ENCODE data around the gene PIKFYVE.
"Not testable (repeated sequence)": the region's sequence is repeated elsewhere in the genome, so short reads cannot be mapped to it uniquely, and the experiment has no call there.

Gene PIKFYVE

GRCh38 chr2:208253600-208254117, 12.4 kb upstream of the PIKFYVE start:
- Histone ChIP-seq H3K27ac (peak overlapping the region; percentile 15), H3K4me3 (ENCODE audit: low read depth, low read length) (peak overlapping the region; percentile 96), H3K36me3 (replicated peaks) (peaks cover 11% of the 10 kb centered on the region), H3K27me3 (replicated peaks) (no peaks in the 10 kb centered on the region)
- in situ Hi-C loops (cut with HindIII; ENCODE audit: low pct_ligation_motif_present, low sequenced_read_pairs), result no loop called here
- TF ChIP-seq, protein P1, sequence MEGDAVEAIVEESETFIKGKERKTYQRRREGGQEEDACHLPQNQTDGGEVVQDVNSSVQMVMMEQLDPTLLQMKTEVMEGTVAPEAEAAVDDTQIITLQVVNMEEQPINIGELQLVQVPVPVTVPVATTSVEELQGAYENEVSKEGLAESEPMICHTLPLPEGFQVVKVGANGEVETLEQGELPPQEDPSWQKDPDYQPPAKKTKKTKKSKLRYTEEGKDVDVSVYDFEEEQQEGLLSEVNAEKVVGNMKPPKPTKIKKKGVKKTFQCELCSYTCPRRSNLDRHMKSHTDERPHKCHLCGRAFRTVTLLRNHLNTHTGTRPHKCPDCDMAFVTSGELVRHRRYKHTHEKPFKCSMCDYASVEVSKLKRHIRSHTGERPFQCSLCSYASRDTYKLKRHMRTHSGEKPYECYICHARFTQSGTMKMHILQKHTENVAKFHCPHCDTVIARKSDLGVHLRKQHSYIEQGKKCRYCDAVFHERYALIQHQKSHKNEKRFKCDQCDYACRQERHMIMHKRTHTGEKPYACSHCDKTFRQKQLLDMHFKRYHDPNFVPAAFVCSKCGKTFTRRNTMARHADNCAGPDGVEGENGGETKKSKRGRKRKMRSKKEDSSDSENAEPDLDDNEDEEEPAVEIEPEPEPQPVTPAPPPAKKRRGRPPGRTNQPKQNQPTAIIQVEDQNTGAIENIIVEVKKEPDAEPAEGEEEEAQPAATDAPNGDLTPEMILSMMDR (IDR thresholded peaks at IDR 0.05; ENCODE audit: low read depth, low read length, missing control alignments), result no peak
- DNase-seq, result no peak

DNA sequence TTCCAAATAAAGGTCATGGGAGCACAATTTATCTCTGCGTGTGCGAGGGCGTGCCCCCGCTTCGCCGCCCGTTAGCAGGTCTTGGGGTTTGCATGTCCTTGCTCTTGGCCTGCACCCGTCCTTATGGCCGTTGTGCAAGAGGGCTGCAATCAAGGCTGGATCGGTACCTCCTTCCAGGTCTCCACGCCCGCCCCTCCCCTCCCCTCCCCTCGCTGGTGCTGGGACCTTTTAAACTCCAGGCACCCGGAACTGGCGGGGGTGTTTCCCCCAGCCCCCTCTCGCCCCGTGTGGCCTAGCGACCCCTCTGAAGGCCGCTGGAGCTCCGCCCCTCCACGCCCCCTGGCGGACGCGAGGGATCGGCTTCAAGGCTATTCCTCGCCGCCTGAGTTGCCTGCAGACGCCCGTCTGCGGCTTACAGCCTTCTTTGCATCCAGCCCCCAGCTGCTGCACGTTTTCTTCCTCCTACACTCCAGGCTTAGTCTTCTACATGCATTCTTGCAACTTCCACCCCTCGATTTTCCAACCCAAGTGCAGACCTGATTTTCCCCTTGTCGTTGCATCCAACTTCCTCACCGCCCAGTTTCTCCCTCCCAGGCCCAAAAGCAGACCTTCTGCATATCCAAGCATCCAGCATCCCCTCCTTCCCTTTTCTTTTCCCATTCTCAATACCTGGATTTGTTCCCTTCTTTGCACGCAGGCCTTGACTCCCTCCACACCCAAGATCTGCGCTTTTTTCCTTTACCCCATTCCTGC, 11.8 kb upstream of the PIKFYVE start:
- peak; percentile 64 for DNase-seq
- H3K27ac ChIP-seq, result peak overlapping the region; percentile 15
- TF ChIP-seq, protein P1 (IDR thresholded peaks at IDR 0.05; ENCODE audit: low read depth, low read length, missing control alignments), result peak; percentile 93
- no peaks in the 10 kb centered on the region for H3K27me3 ChIP-seq (replicated peaks)
- peak overlapping the region; percentile 96 for H3K4me3 ChIP-seq (ENCODE audit: low read depth, low read length)
- H3K36me3 ChIP-seq (replicated peaks), result peaks cover 8% of the 10 kb centered on the region
- in situ Hi-C loops (cut with HindIII; ENCODE audit: low pct_ligation_motif_present, low sequenced_read_pairs), result no loop called here

- TF ChIP-seq, protein P1 (IDR thresholded peaks at IDR 0.05; ENCODE audit: low read depth, low read length, missing control alignments), result peak; percentile 52
- H3K4me3 ChIP-seq (ENCODE audit: low read depth, low read length), result peak within 1 kb of the TSS; percentile 96
- peak; percentile 93 for DNase-seq
- in situ Hi-C loops (cut with HindIII; ENCODE audit: low pct_ligation_motif_present, low sequenced_read_pairs), result no loop called here
- no peaks in the 10 kb centered on the region for H3K27me3 ChIP-seq (replicated peaks)
- H3K27ac ChIP-seq, result peak within 1 kb of the TSS; percentile 73
- H3K36me3 ChIP-seq (replicated peaks), result peaks cover 7% of the 10 kb centered on the region
Measured at GRCh38 chr2:208254871-208255556, 11.0 kb upstream of the PIKFYVE start, which contains the start of gene IDH1. Gene IDH1 (minus strand): TSS chr2:208255071. CDS start chr2:208251551, 3,520 bp downstream.

DNA sequence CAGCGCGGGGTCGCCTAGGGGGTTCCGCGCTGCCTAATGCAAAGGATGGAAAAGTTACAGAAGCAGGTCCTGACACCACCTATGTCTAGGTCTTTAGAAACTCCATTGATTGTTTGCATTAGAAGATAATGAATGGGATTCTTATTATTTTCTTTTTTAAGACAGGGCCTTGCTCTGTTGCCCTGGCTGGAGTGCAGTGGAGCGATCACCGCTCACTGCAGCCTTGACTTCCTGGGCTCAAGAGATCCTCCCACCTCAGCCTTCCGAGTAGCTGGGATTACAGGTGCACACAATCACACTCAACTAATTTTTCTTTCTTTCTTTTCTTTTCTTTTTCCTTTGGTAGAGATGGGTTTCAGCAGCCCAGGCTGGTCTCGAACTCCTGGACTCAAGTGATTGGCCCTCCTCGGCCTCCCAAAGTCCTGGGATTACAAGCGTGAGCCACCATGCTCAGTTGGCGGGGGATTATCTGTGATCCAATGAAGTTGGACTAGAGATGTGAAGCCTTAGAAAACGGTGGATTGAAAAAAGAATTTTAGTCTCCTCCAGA, 10.4 kb upstream of the PIKFYVE start:
- in situ Hi-C loops (cut with HindIII; ENCODE audit: low pct_ligation_motif_present, low sequenced_read_pairs), result no loop called here
- TF ChIP-seq, protein P1 (IDR thresholded peaks at IDR 0.05; ENCODE audit: low read depth, low read length, missing control alignments), result no peak
- peak overlapping the region; percentile 73 for H3K27ac ChIP-seq

DNA sequence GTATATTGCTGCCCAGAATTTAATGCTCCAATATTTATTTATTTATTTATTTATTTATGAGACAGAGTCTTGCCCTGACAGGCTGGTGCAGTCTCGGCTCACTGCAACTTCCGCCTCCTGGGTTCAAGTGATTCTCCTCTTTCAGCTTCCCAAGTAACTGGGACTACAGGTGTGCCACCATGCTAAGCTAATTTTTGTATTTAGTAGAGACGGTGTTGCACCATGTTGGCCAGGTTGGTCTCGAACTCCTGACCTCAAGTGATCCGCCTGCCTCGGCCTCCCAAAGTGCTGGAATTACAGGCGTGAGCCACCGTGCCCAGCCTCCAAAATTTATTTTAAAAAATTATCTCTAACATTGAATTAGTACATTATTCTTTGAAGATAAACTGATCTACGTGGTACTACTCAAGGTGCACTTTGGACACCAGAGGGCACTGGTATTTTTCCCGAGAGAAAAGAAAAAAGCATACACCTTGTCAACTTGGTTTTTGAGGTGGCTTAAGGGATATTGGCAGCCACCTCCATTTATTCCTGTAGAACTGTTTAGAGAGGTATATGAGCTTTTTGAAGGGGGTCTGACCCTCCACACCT, 9.8 kb upstream of the PIKFYVE start:
- in situ Hi-C loops (cut with HindIII; ENCODE audit: low pct_ligation_motif_present, low sequenced_read_pairs), result no loop called here
- no peaks in the 10 kb centered on the region for H3K27me3 ChIP-seq (replicated peaks)
- TF ChIP-seq, protein P1 (IDR thresholded peaks at IDR 0.05; ENCODE audit: low read depth, low read length, missing control alignments), result peak; percentile 36
- no peak overlapping the region for H3K4me3 ChIP-seq (ENCODE audit: low read depth, low read length)
- H3K27ac ChIP-seq, result no peak overlapping the region
- peaks cover 3% of the 10 kb centered on the region for H3K36me3 ChIP-seq (replicated peaks)
- DNase-seq, result no peak

More for the DNA sequence above, 10.4 kb upstream of the PIKFYVE start:
- DNase-seq, result no peak
- no peaks in the 10 kb centered on the region for H3K27me3 ChIP-seq (replicated peaks)
- peak overlapping the region; percentile 96 for H3K4me3 ChIP-seq (ENCODE audit: low read depth, low read length)
- H3K36me3 ChIP-seq (replicated peaks), result peaks cover 5% of the 10 kb centered on the region

- H3K27me3 ChIP-seq (replicated peaks); H3K27ac ChIP-seq; in situ Hi-C loops (cut with HindIII; ENCODE audit: low pct_ligation_motif_present, low sequenced_read_pairs); H3K4me3 ChIP-seq (ENCODE audit: low read depth, low read length); H3K36me3 ChIP-seq (replicated peaks): not testable (repeated sequence)
- peak; percentile 18 for DNase-seq
Measured at GRCh38 chr2:208256849-208257813, 8.9 kb upstream of the PIKFYVE start.

Measured in brain microvascular endothelial cell (primary cell).